ENCODE data around the gene ADAP1.

ADAP1 gene

GRCh38 chr7:861222-861621, 93.3 kb downstream of the ADAP1 start:
- no peaks in the 10 kb centered on the region for H3K4me1 ChIP-seq (ENCODE audit: insufficient read depth, low read length)
- no peak overlapping the region for H2AFZ ChIP-seq (ENCODE audit: low read depth, low read length)
- H3K36me3 ChIP-seq (ENCODE audit: insufficient read depth, low read length) = peaks cover 74% of the 10 kb centered on the region
- no peak overlapping the region for H3K4me3 ChIP-seq (ENCODE audit: low read length)
- no peaks in the 10 kb centered on the region for H3K27me3 ChIP-seq (ENCODE audit: insufficient read depth, low read length)
- peaks cover 6% of the 10 kb centered on the region for H3K9me3 ChIP-seq (ENCODE audit: low read length)

DNA sequence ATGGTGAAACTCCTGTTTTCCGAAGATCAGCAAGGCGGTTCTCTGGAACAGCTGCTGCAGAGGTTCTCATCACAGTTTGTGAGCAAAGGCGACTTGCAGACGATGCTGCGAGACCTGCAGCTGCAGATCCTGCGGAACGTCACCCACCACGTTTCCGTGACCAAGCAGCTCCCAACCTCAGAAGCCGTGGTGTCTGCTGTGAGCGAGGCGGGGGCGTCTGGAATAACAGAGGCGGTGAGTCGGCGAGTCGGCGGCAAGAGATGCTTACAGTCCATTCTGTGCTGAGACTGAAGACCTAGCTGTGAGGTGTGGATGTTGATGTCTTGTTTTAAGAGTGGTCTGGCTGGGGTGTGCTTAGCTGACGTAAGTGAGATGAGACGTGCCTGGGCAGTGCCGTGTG, 94.3 kb downstream of the ADAP1 start:
- Histone ChIP-seq H3K36me3 (ENCODE audit: insufficient read depth, low read length) (peaks cover 72% of the 10 kb centered on the region), H3K27me3 (ENCODE audit: insufficient read depth, low read length) (no peaks in the 10 kb centered on the region), H2AFZ (ENCODE audit: low read depth, low read length) (no peak overlapping the region), H3K4me3 (ENCODE audit: low read length) (no peak overlapping the region), H3K4me1 (ENCODE audit: insufficient read depth, low read length) (no peaks in the 10 kb centered on the region), H3K9me3 (ENCODE audit: low read length) (peaks cover 6% of the 10 kb centered on the region)

DNA sequence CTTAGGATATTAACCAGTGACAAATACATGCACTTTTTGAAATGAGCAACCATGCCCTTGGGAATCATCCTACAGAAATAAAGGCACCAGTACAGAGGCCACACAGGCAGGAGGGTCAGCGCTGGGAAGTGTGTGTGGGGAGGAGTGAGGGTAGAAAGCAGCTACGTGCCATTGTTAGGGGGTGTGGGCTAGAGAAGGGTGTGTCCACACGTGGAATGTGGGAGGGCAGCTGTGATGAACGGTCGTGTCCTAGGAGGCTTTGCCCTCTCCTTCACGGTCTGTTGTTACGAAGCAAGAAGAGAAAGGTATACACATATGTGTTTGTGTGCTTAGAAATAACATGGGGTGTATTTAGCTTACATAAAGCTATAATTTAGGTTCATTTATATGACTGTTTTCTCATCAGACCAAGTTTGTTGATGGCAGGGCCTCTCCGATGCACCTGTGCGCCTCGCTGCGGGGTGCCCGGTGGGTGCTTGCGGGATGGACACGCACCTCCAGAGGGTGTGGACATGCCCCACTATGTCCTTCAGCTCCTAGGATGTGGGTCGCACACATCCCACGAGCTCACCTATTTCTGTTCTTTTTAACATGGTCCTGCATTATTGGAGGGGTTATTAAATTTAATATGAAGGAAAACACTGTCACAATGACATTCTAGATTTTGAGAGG, 95.0 kb downstream of the ADAP1 start:
- Histone ChIP-seq H3K4me3 (ENCODE audit: low read length) (no peak overlapping the region), H3K9me3 (ENCODE audit: low read length) (peaks cover 6% of the 10 kb centered on the region), H3K4me1 (ENCODE audit: insufficient read depth, low read length) (no peaks in the 10 kb centered on the region), H3K36me3 (ENCODE audit: insufficient read depth, low read length) (peaks cover 74% of the 10 kb centered on the region), H2AFZ (ENCODE audit: low read depth, low read length) (no peak overlapping the region), H3K27me3 (ENCODE audit: insufficient read depth, low read length) (no peaks in the 10 kb centered on the region)

DNA sequence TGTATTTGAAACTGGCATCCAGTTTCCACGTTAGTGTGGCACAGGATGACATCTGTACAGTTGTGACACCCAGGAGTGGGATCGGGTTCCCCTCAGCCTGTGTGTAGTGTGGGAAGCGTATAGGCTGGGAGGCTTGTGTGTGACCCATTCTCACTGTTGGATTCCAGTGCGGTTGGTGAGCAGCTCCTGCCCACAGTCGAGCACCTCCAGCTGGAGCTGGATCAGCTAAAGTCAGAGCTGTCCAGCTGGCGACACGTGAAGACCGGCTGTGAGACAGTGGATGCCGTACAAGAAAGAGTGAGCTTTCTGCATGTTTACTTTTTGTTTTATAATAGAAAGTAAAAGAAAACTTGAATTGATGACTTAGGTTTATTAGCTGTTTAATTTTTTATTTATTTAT, 96.8 kb downstream of the ADAP1 start:
- Histone ChIP-seq H3K27me3 (ENCODE audit: insufficient read depth, low read length) (no peaks in the 10 kb centered on the region), H3K4me1 (ENCODE audit: insufficient read depth, low read length) (no peaks in the 10 kb centered on the region), H3K4me3 (ENCODE audit: low read length) (no peak overlapping the region), H3K9me3 (ENCODE audit: low read length) (peaks cover 6% of the 10 kb centered on the region), H3K36me3 (ENCODE audit: insufficient read depth, low read length) (peaks cover 87% of the 10 kb centered on the region), H2AFZ (ENCODE audit: low read depth, low read length) (no peak overlapping the region)

DNA sequence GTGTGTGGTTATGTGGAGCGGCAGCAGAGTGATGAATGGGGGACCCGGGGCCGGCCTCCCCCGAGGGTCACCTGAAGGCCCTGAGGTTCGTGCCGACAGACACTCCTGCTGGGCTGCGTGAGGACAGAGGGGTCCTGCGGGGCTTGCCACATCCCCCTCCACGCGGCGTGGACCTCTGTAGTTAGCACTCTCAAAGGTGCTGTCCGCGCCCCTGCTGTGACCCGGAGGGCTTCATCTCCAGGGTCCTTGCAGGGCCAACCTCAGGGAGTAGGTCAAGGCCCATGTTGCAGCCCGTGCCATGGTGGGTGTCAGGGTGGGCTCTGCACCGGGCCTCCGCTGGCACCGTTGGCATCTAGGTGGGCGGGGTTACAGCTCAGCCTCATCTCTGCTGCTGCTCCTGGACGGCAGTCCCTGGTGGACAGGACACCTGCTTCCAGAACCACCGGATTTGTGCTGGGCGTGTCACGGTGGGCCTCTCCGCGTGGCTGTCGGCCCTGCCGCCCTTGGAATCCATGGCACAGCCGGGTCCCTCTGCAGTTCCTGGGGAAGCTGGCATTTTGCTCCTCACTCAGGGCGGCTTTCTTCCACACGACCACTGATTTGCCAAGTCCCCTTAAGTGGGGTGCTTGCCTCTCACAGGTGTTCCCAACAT, 97.9 kb downstream of the ADAP1 start:
- Histone ChIP-seq H3K4me1 (ENCODE audit: insufficient read depth, low read length) (no peaks in the 10 kb centered on the region), H3K27me3 (ENCODE audit: insufficient read depth, low read length) (no peaks in the 10 kb centered on the region), H3K9me3 (ENCODE audit: low read length) (peaks cover 2% of the 10 kb centered on the region), H2AFZ (ENCODE audit: low read depth, low read length) (no peak overlapping the region), H3K4me3 (ENCODE audit: low read length) (no peak overlapping the region), H3K36me3 (ENCODE audit: insufficient read depth, low read length) (peaks cover 85% of the 10 kb centered on the region)

DNA sequence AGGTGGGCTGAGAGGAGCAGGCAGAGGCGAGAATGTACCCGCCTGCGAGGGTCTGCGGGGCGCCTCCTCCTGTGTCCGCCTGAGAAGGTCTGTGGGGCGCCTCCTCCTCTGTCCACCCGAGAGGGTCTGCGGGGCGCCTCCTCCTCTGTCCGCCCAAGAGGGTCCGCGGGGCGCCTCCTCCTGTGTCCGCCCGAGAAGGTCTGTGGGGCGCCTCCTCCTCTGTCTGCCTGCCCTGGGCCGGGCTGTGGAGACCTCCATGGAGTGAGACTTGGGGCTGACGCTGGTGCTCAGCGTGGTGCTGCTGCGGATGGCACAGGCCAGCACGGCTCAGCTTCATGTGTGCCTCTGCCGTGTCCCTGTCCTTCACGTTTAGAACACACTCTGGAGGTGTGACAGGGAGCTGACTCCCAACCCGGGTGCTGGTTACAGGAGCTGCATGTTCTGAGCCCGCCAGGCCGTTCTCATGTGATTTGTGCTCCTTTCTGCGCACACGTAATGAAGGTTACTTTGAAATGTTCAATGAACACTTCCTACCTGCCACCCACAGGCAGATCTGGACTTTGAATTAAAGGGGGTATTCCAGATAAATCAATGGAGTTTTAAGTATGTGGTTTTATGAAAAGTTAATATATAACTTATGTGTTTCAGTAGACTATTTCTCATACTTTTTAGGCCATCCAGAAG, 98.7 kb downstream of the ADAP1 start:
- Histone ChIP-seq H3K36me3 (ENCODE audit: insufficient read depth, low read length) (peaks cover 84% of the 10 kb centered on the region), H3K9me3 (ENCODE audit: low read length) (no peaks in the 10 kb centered on the region), H3K27me3 (ENCODE audit: insufficient read depth, low read length) (no peaks in the 10 kb centered on the region), H2AFZ (ENCODE audit: low read depth, low read length) (no peak overlapping the region), H3K4me1 (ENCODE audit: insufficient read depth, low read length) (no peaks in the 10 kb centered on the region), H3K4me3 (ENCODE audit: low read length) (no peak overlapping the region)

DNA sequence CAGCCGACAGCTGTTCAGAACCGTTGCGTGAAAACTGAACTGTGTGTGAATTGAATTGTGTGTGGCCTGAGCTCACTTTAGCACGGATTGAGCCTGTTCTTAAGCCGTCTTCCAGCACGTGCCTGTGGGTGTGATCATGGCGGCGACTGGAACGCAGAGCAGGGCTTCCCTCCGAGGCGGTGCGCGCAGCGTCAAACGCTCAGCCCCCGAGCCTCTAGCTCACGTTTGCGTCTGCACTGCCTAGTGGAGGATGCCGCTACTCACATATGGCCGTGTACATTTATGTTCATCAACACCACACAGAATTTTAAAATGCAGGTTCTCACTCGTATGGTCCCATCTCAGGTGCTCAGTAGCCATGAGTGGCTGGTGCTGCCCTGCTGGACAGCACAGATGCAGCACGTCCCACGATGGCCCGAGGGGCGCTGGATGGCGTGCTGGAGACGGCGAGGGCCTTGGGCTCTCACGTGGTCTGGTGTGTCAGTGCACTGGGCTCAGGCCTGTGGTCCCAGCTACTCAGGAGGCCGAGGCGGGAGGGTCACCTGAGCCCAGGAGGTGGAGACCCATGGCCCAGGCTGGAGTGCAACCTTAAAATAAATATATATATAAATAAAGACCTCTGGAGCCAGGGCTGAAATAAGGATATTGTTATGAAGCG, 100.2 kb downstream of the ADAP1 start:
- no peak overlapping the region for H2AFZ ChIP-seq (ENCODE audit: low read depth, low read length)
- H3K9me3 ChIP-seq (ENCODE audit: low read length) = no peaks in the 10 kb centered on the region
- H3K27me3 ChIP-seq (ENCODE audit: insufficient read depth, low read length) = no peaks in the 10 kb centered on the region
- H3K36me3 ChIP-seq (ENCODE audit: insufficient read depth, low read length) = peaks cover 80% of the 10 kb centered on the region
- H3K4me1 ChIP-seq (ENCODE audit: insufficient read depth, low read length) = no peaks in the 10 kb centered on the region
- no peak overlapping the region for H3K4me3 ChIP-seq (ENCODE audit: low read length)

DNA sequence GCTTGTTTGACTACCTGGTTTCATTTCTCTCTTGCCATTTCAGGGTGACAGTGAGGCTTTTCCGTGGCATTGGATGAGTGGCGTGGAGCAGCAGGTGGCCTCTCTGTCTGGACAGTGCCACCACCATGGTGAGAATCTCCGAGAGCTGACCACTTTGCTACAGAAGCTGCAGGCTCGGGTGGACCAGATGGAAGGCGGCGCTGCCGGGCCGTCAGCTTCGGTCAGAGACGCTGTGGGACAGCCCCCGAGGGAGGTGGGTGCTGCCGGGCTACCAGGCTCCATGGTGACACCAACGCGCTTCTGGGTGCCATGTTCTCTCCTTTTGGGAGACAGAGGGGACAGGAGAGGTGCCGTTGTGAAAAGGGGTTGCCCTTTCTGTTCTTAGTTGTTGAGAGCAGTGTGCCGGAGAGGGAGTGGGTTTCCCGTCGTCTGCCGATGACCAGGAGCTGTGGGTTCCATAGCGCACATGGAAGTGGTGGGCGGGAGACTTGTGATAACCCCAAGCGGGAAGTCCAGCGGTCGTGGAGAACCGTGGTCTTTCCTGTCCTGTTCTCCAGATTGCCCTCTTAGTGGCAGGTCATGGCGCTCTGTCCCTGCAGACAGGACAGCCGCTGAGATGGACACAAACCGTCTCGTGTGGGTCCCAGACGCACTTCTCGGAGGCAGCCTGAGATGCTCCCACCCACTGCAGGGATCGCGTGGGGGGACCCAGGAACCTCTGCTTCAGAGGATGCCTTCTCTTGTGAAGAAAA, 100.9 kb downstream of the ADAP1 start:
- Histone ChIP-seq H3K4me3 (ENCODE audit: low read length) (no peak overlapping the region), H3K9me3 (ENCODE audit: low read length) (peaks cover under 1% of the 10 kb centered on the region), H2AFZ (ENCODE audit: low read depth, low read length) (no peak overlapping the region), H3K36me3 (ENCODE audit: insufficient read depth, low read length) (peaks cover 82% of the 10 kb centered on the region), H3K27me3 (ENCODE audit: insufficient read depth, low read length) (no peaks in the 10 kb centered on the region), H3K4me1 (ENCODE audit: insufficient read depth, low read length) (no peaks in the 10 kb centered on the region)

GRCh38 chr7:851204-851603, 103.3 kb downstream of the ADAP1 start:
- Histone ChIP-seq H3K9me3 (ENCODE audit: low read length) (peaks cover 4% of the 10 kb centered on the region), H3K27me3 (ENCODE audit: insufficient read depth, low read length) (no peaks in the 10 kb centered on the region), H3K4me3 (ENCODE audit: low read length) (no peak overlapping the region), H3K4me1 (ENCODE audit: insufficient read depth, low read length) (no peaks in the 10 kb centered on the region), H2AFZ (ENCODE audit: low read depth, low read length) (no peak overlapping the region), H3K36me3 (ENCODE audit: insufficient read depth, low read length) (peaks cover 66% of the 10 kb centered on the region)

DNA sequence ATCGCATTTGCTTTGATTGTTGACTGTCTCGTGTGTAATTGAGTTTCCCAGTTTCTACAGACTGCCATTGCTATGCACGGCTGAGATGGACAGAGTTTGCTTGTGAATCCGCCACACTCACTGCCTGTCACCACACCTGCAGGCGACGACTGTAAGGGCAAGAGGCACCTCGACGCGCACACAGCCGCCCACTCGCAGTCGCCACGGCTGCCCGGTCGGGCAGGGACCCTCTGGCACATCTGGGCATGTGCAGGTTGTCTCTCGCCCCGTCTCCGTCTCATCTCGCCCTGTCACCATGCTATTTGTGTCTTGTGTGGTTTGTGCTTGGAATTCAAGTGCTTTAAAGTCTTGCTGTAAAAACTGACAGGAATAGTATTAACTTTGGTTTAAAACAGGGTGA, 104.7 kb downstream of the ADAP1 start:
- Histone ChIP-seq H3K36me3 (ENCODE audit: insufficient read depth, low read length) (peaks cover 61% of the 10 kb centered on the region), H3K4me3 (ENCODE audit: low read length) (no peak overlapping the region), H3K4me1 (ENCODE audit: insufficient read depth, low read length) (no peaks in the 10 kb centered on the region)

GRCh38 chr7:849145-849544, 105.3 kb downstream of the ADAP1 start:
- no peaks in the 10 kb centered on the region for H3K27me3 ChIP-seq (ENCODE audit: insufficient read depth, low read length)
- peaks cover 4% of the 10 kb centered on the region for H3K9me3 ChIP-seq (ENCODE audit: low read length)
- H2AFZ ChIP-seq (ENCODE audit: low read depth, low read length) = no peak overlapping the region
- H3K4me1 ChIP-seq (ENCODE audit: insufficient read depth, low read length) = no peaks in the 10 kb centered on the region
- H3K4me3 ChIP-seq (ENCODE audit: low read length) = no peak overlapping the region
- H3K36me3 ChIP-seq (ENCODE audit: insufficient read depth, low read length) = peaks cover 61% of the 10 kb centered on the region

More for the DNA sequence above, 104.7 kb downstream of the ADAP1 start:
- H3K9me3 ChIP-seq (ENCODE audit: low read length) = peaks cover 4% of the 10 kb centered on the region
- H2AFZ ChIP-seq (ENCODE audit: low read depth, low read length) = no peak overlapping the region
- no peaks in the 10 kb centered on the region for H3K27me3 ChIP-seq (ENCODE audit: insufficient read depth, low read length)

Data from neuron (in vitro differentiated cells).